HG03521 (cell line): ENCODE measurements around the gene IQCB1.
"Not testable (repeated sequence)": the region's sequence is repeated elsewhere in the genome, so short reads cannot be mapped to it uniquely, and the experiment has no call there.

Experiments used
- ATAC-seq: cut with Tn5 transposase; IDR thresholded peaks from one replicate; pipeline ENCODE4 v1.9.1; 2021; ENCODE audit warnings: mild to moderate bottlenecking, moderate library complexity; ENCODE audit not compliant: unreplicated experiment

The IQCB1 gene

GRCh38 chr3:121834671-121835464, at the start of gene IQCB1, which contains the start of gene EAF2:
Gene IQCB1, minus strand, starts transcription at chr3:121835060. Its CDS starts 6,100 bp downstream, at chr3:121828960.
Gene EAF2, plus strand, starts transcription at chr3:121835209. Its CDS starts 77 bp downstream, at chr3:121835286.
- peak; percentile 99 for ATAC-seq

- no peak for ATAC-seq
Observed at GRCh38 chr3:121883507-121883906, 48.6 kb upstream of the IQCB1 start.

- ATAC-seq: no peak
Observed at GRCh38 chr3:121878411-121878810, 43.6 kb upstream of the IQCB1 start.

GRCh38 chr3:121871430-121871829, 36.6 kb upstream of the IQCB1 start:
- ATAC-seq: no peak

GRCh38 chr3:121870717-121871116, 35.9 kb upstream of the IQCB1 start:
- ATAC-seq: no peak

- no peak for ATAC-seq
Observed at GRCh38 chr3:121869736-121870135, 34.9 kb upstream of the IQCB1 start.

- ATAC-seq: no peak
Observed at GRCh38 chr3:121863801-121864200, 28.9 kb upstream of the IQCB1 start.

GRCh38 chr3:121863247-121863646, 28.4 kb upstream of the IQCB1 start:
- ATAC-seq: not testable (repeated sequence)

- not testable (repeated sequence) for ATAC-seq
Observed at GRCh38 chr3:121857778-121858177, 22.9 kb upstream of the IQCB1 start.

GRCh38 chr3:121855555-121855954, 20.7 kb upstream of the IQCB1 start:
- ATAC-seq: no peak

GRCh38 chr3:121852256-121852655, 17.4 kb upstream of the IQCB1 start:
- no peak for ATAC-seq

GRCh38 chr3:121844892-121845291, 10.0 kb upstream of the IQCB1 start:
- ATAC-seq: no peak

GRCh38 chr3:121839962-121840361, 5.1 kb upstream of the IQCB1 start:
- no peak for ATAC-seq

- ATAC-seq: no peak
Observed at GRCh38 chr3:121836481-121836880, 1.6 kb upstream of the IQCB1 start.

GRCh38 chr3:121836064-121836463, 1.2 kb upstream of the IQCB1 start:
- no peak for ATAC-seq

- peak; percentile 2 for ATAC-seq
Observed at GRCh38 chr3:121835465-121835801, 573 bp upstream of the IQCB1 start.

- no peak for ATAC-seq
Observed at GRCh38 chr3:121834157-121834670, 646 bp downstream of the IQCB1 start.

- no peak for ATAC-seq
Observed at GRCh38 chr3:121822973-121823372, 11.9 kb downstream of the IQCB1 start.

GRCh38 chr3:121821421-121822199, 13.2 kb downstream of the IQCB1 start:
- ATAC-seq: no peak

GRCh38 chr3:121819236-121819635, 15.6 kb downstream of the IQCB1 start:
- ATAC-seq: no peak

GRCh38 chr3:121818578-121818977, 16.3 kb downstream of the IQCB1 start:
- no peak for ATAC-seq

- no peak for ATAC-seq
Observed at GRCh38 chr3:121817753-121818152, 17.1 kb downstream of the IQCB1 start.
